IMR-90 (cell line): ENCODE data around the gene PSENEN. TPM values are rescaled to one million over a fixed set of nuclear protein-coding genes. Genes with fewer than 3 reads are reported as not detected.

Experiments
- ATAC-seq: fragments of 200-7000 bp; cut with Tn5 transposase; 2 replicates; pipeline ENCODE4 v1.9.1; 2020; ENCODE audit warnings: low read depth, mild to moderate bottlenecking, moderate library complexity
- BruUV-seq: library from RNA; stranded (reverse); fragments of 400-500 nt; replicated peaks from 2 replicates; lab custom pipeline; 2021; lab: Mats Ljungman, UMichigan
- CTCF ChIA-PET: fragments of 300-600 bp; formaldehyde crosslinking; extraction: SDS; loops from one replicate; lab custom pipeline; 2021; ENCODE audit warnings: antibody characterized with exemption; lab: Yijun Ruan, JAX
- POLR2A ChIA-PET: fragments of 300-600 bp; sonication (Branson Sonifier 250); formaldehyde crosslinking; loops from one replicate; lab custom pipeline; 2022; ENCODE audit warnings: antibody characterized with exemption; ENCODE audit not compliant: unreplicated experiment; lab: Charles Lee
- DNase-seq: peaks from one replicate; pipeline ENCODE4 v3.0.0; 2013
- H2AFZ ChIP-seq: replicated peaks from 2 replicates; pipeline ENCODE3; 2013; ENCODE audit warnings: low read length, mild to moderate bottlenecking; ENCODE audit not compliant: poor library complexity
- H2AK5ac ChIP-seq: 2 replicates; pipeline ENCODE4 v1.6.1; 2013; ENCODE audit warnings: low read depth, low read length, inconsistent platforms
- H2AK9ac ChIP-seq: replicated peaks from 2 replicates; pipeline ENCODE3; 2013; ENCODE audit warnings: mild to moderate bottlenecking, low read depth, low read length, moderate library complexity; ENCODE audit not compliant: poor library complexity
- H2BK120ac ChIP-seq: 2 replicates; pipeline ENCODE4 v1.6.1; 2013; ENCODE audit warnings: low read depth, low read length, inconsistent platforms
- H2BK15ac ChIP-seq: 3 replicates; pipeline ENCODE4 v1.6.1; 2013; ENCODE audit warnings: low read depth, low read length, inconsistent platforms
- H2BK20ac ChIP-seq: 2 replicates; pipeline ENCODE4 v1.6.1; 2013; ENCODE audit warnings: low read depth, mild to moderate bottlenecking, inconsistent platforms, low read length, moderate library complexity
- H2BK5ac ChIP-seq: 2 replicates; pipeline ENCODE4 v1.6.1; 2013; ENCODE audit warnings: mild to moderate bottlenecking, low read depth, low read length, inconsistent platforms; ENCODE audit not compliant: poor library complexity, severe bottlenecking
- H3K14ac ChIP-seq: replicated peaks from 2 replicates; pipeline ENCODE4 v1.6.1; 2013; ENCODE audit warnings: low read depth, low read length, inconsistent platforms
- H3K18ac ChIP-seq: 2 replicates; pipeline ENCODE4 v1.6.1; 2013; ENCODE audit warnings: low read depth, low read length, control low read depth
- H3K23ac ChIP-seq: 2 replicates; pipeline ENCODE4 v1.6.1; 2013; ENCODE audit warnings: low read depth, low read length, inconsistent platforms
- H3K27ac ChIP-seq: 2 replicates; pipeline ENCODE4 v1.5.1; 2013; ENCODE audit warnings: mild to moderate bottlenecking, control low read depth, low read length; ENCODE audit not compliant: insufficient read depth
- H3K27me3 ChIP-seq: 2 replicates; pipeline ENCODE4 v1.6.1; 2013; ENCODE audit warnings: low read length; ENCODE audit not compliant: control insufficient read depth, insufficient read depth
- H3K36me3 ChIP-seq: 2 replicates; pipeline ENCODE4 v1.6.1; 2013; ENCODE audit warnings: low read length, mixed read lengths; ENCODE audit not compliant: control insufficient read depth, insufficient read depth
- H3K4ac ChIP-seq: 2 replicates; pipeline ENCODE4 v1.6.1; 2013; ENCODE audit warnings: low read depth, low read length, inconsistent platforms
- H3K4me1 ChIP-seq: 2 replicates; pipeline ENCODE4 v1.6.1; 2013; ENCODE audit warnings: low read length, mixed read lengths; ENCODE audit not compliant: control insufficient read depth, insufficient read depth
- H3K4me2 ChIP-seq: 2 replicates; pipeline ENCODE4 v1.6.1; 2013; ENCODE audit warnings: low read depth, mild to moderate bottlenecking, control low read depth, low read length, moderate library complexity
- H3K4me3 ChIP-seq: 2 replicates; pipeline ENCODE4 v1.5.1; 2013; ENCODE audit warnings: low read depth, mild to moderate bottlenecking, control low read depth, low read length, moderate library complexity; ENCODE audit not compliant: insufficient read depth
- H3K56ac ChIP-seq: 2 replicates; pipeline ENCODE4 v1.6.1; 2013; ENCODE audit warnings: low read length, inconsistent platforms; ENCODE audit not compliant: insufficient read depth; ENCODE audit errors: extremely low read depth
- H3K79me1 ChIP-seq, 2 experiments: 2 replicates each; pipeline ENCODE4 v1.6.1; 2013; ENCODE audit warnings: low read length in 2 of 2, inconsistent platforms in 1 of 2, low read depth in 1 of 2
- H3K9ac ChIP-seq: 2 replicates; pipeline ENCODE4 v1.6.1; 2013; ENCODE audit warnings: low read depth, low read length, control low read depth
- H3K9me1 ChIP-seq: 2 replicates; pipeline ENCODE4 v1.6.1; 2013; ENCODE audit warnings: low read length, inconsistent platforms; ENCODE audit not compliant: insufficient read depth
- H3K9me3 ChIP-seq: 2 replicates; pipeline ENCODE4 v1.6.1; 2013; ENCODE audit warnings: low read length; ENCODE audit not compliant: control insufficient read depth, insufficient read depth
- H4K20me1 ChIP-seq: 2 replicates; pipeline ENCODE4 v1.6.1; 2013; ENCODE audit warnings: low read length, inconsistent platforms; ENCODE audit not compliant: insufficient read depth
- H4K5ac ChIP-seq: 2 replicates; pipeline ENCODE4 v1.6.1; 2013; ENCODE audit warnings: mild to moderate bottlenecking, low read depth, low read length, control low read depth
- H4K8ac ChIP-seq, 2 experiments: 2 replicates each; pipeline ENCODE4 v1.6.1; 2013; ENCODE audit warnings: low read depth in 2 of 2, low read length in 2 of 2, control low read depth in 1 of 2, inconsistent platforms in 1 of 2
- H4K91ac ChIP-seq: 2 replicates; pipeline ENCODE4 v1.6.1; 2013; ENCODE audit warnings: low read depth, low read length, inconsistent platforms; ENCODE audit not compliant: insufficient read depth
- BHLHE40 ChIP-seq: fragments of 150-350 bp; IDR thresholded peaks from 2 replicates; pipeline ENCODE4 v1.6.1; 2016; ENCODE audit warnings: mild to moderate bottlenecking, low read depth, low read length
- CEBPB ChIP-seq: IDR thresholded peaks from 2 replicates; pipeline ENCODE4 v1.6.1; 2012; ENCODE audit warnings: low read depth, low read length, improper control_type of control experiment
- CHD1 ChIP-seq: IDR thresholded peaks from 2 replicates; pipeline ENCODE4 v1.6.1; 2012; ENCODE audit warnings: low read depth, low read length, improper control_type of control experiment
- CTCF ChIP-seq: conservative IDR thresholded peaks from 2 replicates; pipeline ENCODE4 v1.5.1; 2012; ENCODE audit warnings: mild to moderate bottlenecking, low read depth, low read length, improper control_type of control experiment
- ELK1 ChIP-seq: fragments of 150-350 bp; IDR thresholded peaks from 2 replicates; pipeline ENCODE4 v1.6.1; 2016; ENCODE audit warnings: low read depth, mild to moderate bottlenecking, low read length, moderate library complexity, borderline replicate concordance
- MAFK ChIP-seq: IDR thresholded peaks from 2 replicates; pipeline ENCODE4 v1.6.1; 2012; ENCODE audit warnings: low read depth, low read length, improper control_type of control experiment
- MAZ ChIP-seq: IDR thresholded peaks from 2 replicates; pipeline ENCODE4 v1.6.1; 2012; ENCODE audit warnings: low read depth, mild to moderate bottlenecking, low read length, improper control_type of control experiment, moderate library complexity, borderline replicate concordance
- MXI1 ChIP-seq: IDR thresholded peaks from 2 replicates; pipeline ENCODE4 v1.6.1; 2012; ENCODE audit warnings: low read depth, mild to moderate bottlenecking, low read length, moderate library complexity, borderline replicate concordance
- RAD21 ChIP-seq: IDR thresholded peaks from 2 replicates; pipeline ENCODE4 v1.6.1; 2012; ENCODE audit warnings: low read length, improper control_type of control experiment
- RCOR1 ChIP-seq: IDR thresholded peaks from 2 replicates; pipeline ENCODE4 v1.6.1; 2012; ENCODE audit warnings: mild to moderate bottlenecking, low read length, improper control_type of control experiment; ENCODE audit not compliant: insufficient replicate concordance
- SMC3 ChIP-seq: fragments of 150-350 bp; IDR thresholded peaks from 2 replicates; pipeline ENCODE4 v1.6.1; 2016; ENCODE audit warnings: low read depth, mild to moderate bottlenecking, antibody characterized with exemption, low read length, moderate library complexity
- USF2 ChIP-seq: fragments of 150-350 bp; IDR thresholded peaks from 2 replicates; pipeline ENCODE4 v1.6.1; 2017; ENCODE audit warnings: mild to moderate bottlenecking, antibody characterized with exemption, low read length, low read depth
- WGBS, 2 experiments: methylation state at CpG; one replicate each; pipeline versions ENCODE4 v1.1.5 to v1.1.7; 2013; ENCODE audit warnings: missing lambda C conversion rate in 2 of 2; ENCODE audit not compliant: insufficient read length in 1 of 2; ENCODE audit errors: extremely low coverage in 2 of 2; 5-methylcytosine and 5-hydroxymethylcytosine counted together
- dilution Hi-C: fragments of 300-500 bp; cut with HindIII; formaldehyde crosslinking; loops from one replicate; pipeline ENCODE4 v1.14.3; 2018; ENCODE audit warnings: low sequenced_read_pairs; ENCODE audit not compliant: unreplicated experiment
- in situ Hi-C: fragments of 300-500 bp; cut with MboI; formaldehyde crosslinking; loops from 3 replicates; pipeline ENCODE4 v1.14.3; 2019; ENCODE audit warnings: low sequenced_read_pairs, inconsistent platforms, mixed read lengths
- intact Hi-C: fragments of 100-400 bp; cut with micrococcal nuclease; formaldehyde crosslinking; loops from 2 replicates; pipeline ENCODE4 v1.10.0; 2022
- polyA plus RNA-seq, 3 experiments: library from polyadenylated mRNA; depleted of rRNA; stranded (reverse); fragments of >200 nt; gene quantifications; 2 replicates each; pipeline ENCODE4 v1.2.3, GENCODE V29; 2012; ENCODE audit warnings: low replicate concordance in 1 of 3
- total RNA-seq: library from RNA; depleted of rRNA; stranded (reverse); fragments of >200 nt; gene quantifications from 2 replicates; pipeline ENCODE4 v1.2.3, GENCODE V29; 2012

PSENEN gene
- total and polyA plus RNA-seq, 2 of the 4 experiments (the other 2 are of a cell fraction): 9.0 to 47.0 TPM

- no peak overlapping the region for H3K9ac ChIP-seq
- no peaks in the 10 kb centered on the region for H3K27me3 ChIP-seq
- TF ChIP-seq CTCF: no peak
- no peak for TF ChIP-seq MXI1
- no peak for TF ChIP-seq CHD1
- no peak for TF ChIP-seq SMC3
- no peak for TF ChIP-seq MAZ
- no peak for TF ChIP-seq BHLHE40
- TF ChIP-seq MAFK: no peak
- TF ChIP-seq RAD21: no peak
- TF ChIP-seq RCOR1: no peak
- TF ChIP-seq USF2: no peak
- no peak for TF ChIP-seq ELK1
- no peak for TF ChIP-seq CEBPB
- in situ Hi-C loops (no loop called here), dilution Hi-C loops (no loop called here), intact Hi-C loops (no loop called here)
- no peaks in the 10 kb centered on the region for H3K9me1 ChIP-seq
- H3K56ac ChIP-seq: no peak overlapping the region
- no peak overlapping the region for H2AK5ac ChIP-seq
- H4K8ac ChIP-seq: no peak overlapping the region
- no peaks in the 10 kb centered on the region for H3K9me3 ChIP-seq
- DNase-seq (no peak), ATAC-seq (no peak)
- no peak overlapping the region for H3K4me2 ChIP-seq
- no peak overlapping the region for H2BK15ac ChIP-seq
- no peak overlapping the region for H4K91ac ChIP-seq
- 97% methylated on average over 10 of the region's 35 CpGs; no CpG with 5 or more reads in 1 of the 2 experiments for WGBS, 2 experiments
- no peak overlapping the region for H4K5ac ChIP-seq
- H3K4me3 ChIP-seq: no peak overlapping the region
- H4K20me1 ChIP-seq: peaks cover 9% of the 10 kb centered on the region
- no peak overlapping the region for H3K4ac ChIP-seq
- H2BK5ac ChIP-seq: no peak overlapping the region
- H2AFZ ChIP-seq: no peak overlapping the region
- no peak overlapping the region for H3K14ac ChIP-seq
- CTCF ChIA-PET: no interaction called here
- POLR2A ChIA-PET: no interaction called here
- no peaks in the 10 kb centered on the region for H3K4me1 ChIP-seq
- H3K27ac ChIP-seq: no peak overlapping the region
- H2BK120ac ChIP-seq: no peak overlapping the region
- no peak overlapping the region for H3K23ac ChIP-seq
- no peak overlapping the region for H2AK9ac ChIP-seq
- peaks cover 0 to 20% of the 10 kb centered on the region in 2 experiments; a peak in 3 of 4 replicates for H3K79me1 ChIP-seq
- no peak overlapping the region for H3K18ac ChIP-seq
- no TSS peak for BruUV-seq
- H2BK20ac ChIP-seq: no peak overlapping the region
- peaks cover 90% of the 10 kb centered on the region for H3K36me3 ChIP-seq
These were observed 12.0 kb upstream of the PSENEN start for GRCh38 chr19:35733180-35734125.
